ENCODE measurements around the gene CD2.

DNA sequence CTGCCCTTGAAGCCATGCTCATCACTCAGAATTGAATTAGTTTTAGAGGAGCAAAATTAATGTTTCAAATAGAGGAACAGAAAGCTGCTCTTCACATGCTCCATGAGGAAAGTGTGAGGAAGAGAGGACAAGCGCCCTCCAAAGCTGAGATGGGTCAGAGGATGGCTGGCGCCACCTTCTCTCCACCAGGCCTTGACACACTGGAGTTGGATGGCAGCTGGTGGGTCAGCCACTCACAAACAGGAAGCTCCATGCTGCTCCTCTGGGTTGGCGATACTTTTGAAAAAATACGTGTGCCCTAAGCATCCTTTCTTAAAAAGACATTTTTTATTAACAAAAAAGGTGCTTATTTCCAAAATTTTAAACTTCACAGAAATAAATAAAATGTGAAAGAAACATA lies 3.1 kb upstream of the CD2 start:
- no peak for TF ChIP-seq POLR2A (IDR thresholded peaks at IDR 0.05; ENCODE audit: low read length)
- no peak for TF ChIP-seq GATA1 (IDR thresholded peaks at IDR 0.05; ENCODE audit: low read depth, low read length)

Measured in erythroblast (primary cell).